HEK293 (cell line): Measurements from ENCODE around the gene HAT1.

ENCODE experiments used
- KLF1 ChIP-seq: fragments of 450-650 bp; formaldehyde crosslinking; IDR thresholded peaks from 2 replicates; pipeline ENCODE4 v1.5.1; 2016; ENCODE audit warnings: missing biosample characterization, missing genetic modification characterization
- SP2 ChIP-seq: fragments of 450-650 bp; formaldehyde crosslinking; IDR thresholded peaks from 2 replicates; pipeline ENCODE4 v1.5.1; 2016; ENCODE audit warnings: missing biosample characterization, missing genetic modification characterization
- TCF7L2 ChIP-seq: IDR thresholded peaks from 2 replicates; pipeline ENCODE4 v1.6.1; 2011; ENCODE audit warnings: low read depth, mild to moderate bottlenecking, inconsistent platforms, low read length, moderate library complexity, borderline replicate concordance
- YY1 ChIP-seq: fragments of 450-650 bp; formaldehyde crosslinking; IDR thresholded peaks from 2 replicates; pipeline ENCODE4 v1.5.1; 2018; ENCODE audit warnings: missing biosample characterization, missing genetic modification characterization
- ZNF184 ChIP-seq: fragments of 450-650 bp; IDR thresholded peaks from 2 replicates; pipeline ENCODE4 v1.5.1; 2018; ENCODE audit warnings: missing biosample characterization, mild to moderate bottlenecking, missing genetic modification characterization
- ZNF274 ChIP-seq, 2 experiments: fragments of 200-500 bp in 1 of 2; fragments of 450-650 bp in 1 of 2; sonication (Bioruptor generic) in 1 of 2; formaldehyde crosslinking in 1 of 2; IDR thresholded peaks; 2 replicates each; pipeline versions ENCODE4 v1.5.1 to v1.6.1; 2014 to 2016; ENCODE audit warnings: borderline replicate concordance in 1 of 2, inconsistent platforms in 1 of 2, low read length in 1 of 2, missing biosample characterization in 1 of 2, missing genetic modification characterization in 1 of 2
- ZNF350 ChIP-seq: fragments of 450-650 bp; formaldehyde crosslinking; IDR thresholded peaks from 2 replicates; pipeline ENCODE4 v1.5.0; 2017; ENCODE audit warnings: missing biosample characterization, mild to moderate bottlenecking, missing genetic modification characterization
- ZNF473 ChIP-seq: fragments of 450-650 bp; formaldehyde crosslinking; IDR thresholded peaks from 2 replicates; pipeline ENCODE4 v1.5.1; 2017; ENCODE audit warnings: missing biosample characterization, missing genetic modification characterization
- ZNF571 ChIP-seq: fragments of 450-650 bp; formaldehyde crosslinking; IDR thresholded peaks from 2 replicates; pipeline ENCODE4 v1.5.0; 2017; ENCODE audit warnings: missing biosample characterization, missing genetic modification characterization
- ZNF76 ChIP-seq: fragments of 450-650 bp; formaldehyde crosslinking; IDR thresholded peaks from 2 replicates; pipeline ENCODE4; 2016; ENCODE audit warnings: low read depth, missing biosample characterization, missing genetic modification characterization, borderline replicate concordance
- TF ChIP-seq, protein P1 (sequence below): fragments of 450-650 bp; formaldehyde crosslinking; IDR thresholded peaks from 2 replicates; pipeline ENCODE4 v1.5.1; 2016; ENCODE audit warnings: missing biosample characterization, missing genetic modification characterization
- TF ChIP-seq, protein P2 (sequence below): IDR thresholded peaks from 2 replicates; pipeline ENCODE4 v1.6.1; 2011; ENCODE audit warnings: mild to moderate bottlenecking, low read depth, low read length, borderline replicate concordance
- TF ChIP-seq, protein P3 (sequence below): fragments of 450-650 bp; formaldehyde crosslinking; IDR thresholded peaks from 2 replicates; pipeline ENCODE4 v1.5.1; 2016; ENCODE audit warnings: missing biosample characterization, missing genetic modification characterization

DNA sequence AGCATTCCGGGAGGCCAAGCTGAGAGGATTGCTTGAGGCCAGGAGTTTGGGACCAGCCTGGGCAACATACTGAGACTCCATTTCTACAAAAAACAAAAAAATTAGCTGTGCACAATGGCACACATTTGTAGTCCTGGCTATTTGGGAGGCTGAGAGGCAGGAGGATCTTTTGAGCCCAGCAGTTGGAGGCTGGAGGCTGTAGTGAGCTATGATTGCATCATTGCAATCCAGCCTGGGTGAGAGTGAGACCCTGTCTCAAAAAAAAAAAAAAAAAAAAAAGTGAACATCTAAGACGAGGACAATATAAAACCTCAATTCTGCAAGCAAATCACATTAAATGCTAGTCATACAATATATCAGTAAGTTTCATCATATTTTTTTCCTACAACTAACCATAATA, 2.8 kb upstream of the HAT1 start:
- TF ChIP-seq ZNF274 (IDR thresholded peaks at IDR 0.05; ENCODE audit: low read length) (no peak), ZNF274 (tag by site-specific recombination; IDR thresholded peaks at IDR 0.05; ENCODE audit: borderline replicate concordance) (no peak), ZNF473 (no peak), ZNF571 (no peak), ZNF184 (no peak), TCF7L2 (no peak), ZNF350 (no peak), YY1 (tag by site-specific recombination) (no peak), SP2 (tag by site-specific recombination) (no peak), KLF1 (tag by site-specific recombination) (no peak), ZNF76 (tag by site-specific recombination) (no peak)
- TF ChIP-seq, protein P1, sequence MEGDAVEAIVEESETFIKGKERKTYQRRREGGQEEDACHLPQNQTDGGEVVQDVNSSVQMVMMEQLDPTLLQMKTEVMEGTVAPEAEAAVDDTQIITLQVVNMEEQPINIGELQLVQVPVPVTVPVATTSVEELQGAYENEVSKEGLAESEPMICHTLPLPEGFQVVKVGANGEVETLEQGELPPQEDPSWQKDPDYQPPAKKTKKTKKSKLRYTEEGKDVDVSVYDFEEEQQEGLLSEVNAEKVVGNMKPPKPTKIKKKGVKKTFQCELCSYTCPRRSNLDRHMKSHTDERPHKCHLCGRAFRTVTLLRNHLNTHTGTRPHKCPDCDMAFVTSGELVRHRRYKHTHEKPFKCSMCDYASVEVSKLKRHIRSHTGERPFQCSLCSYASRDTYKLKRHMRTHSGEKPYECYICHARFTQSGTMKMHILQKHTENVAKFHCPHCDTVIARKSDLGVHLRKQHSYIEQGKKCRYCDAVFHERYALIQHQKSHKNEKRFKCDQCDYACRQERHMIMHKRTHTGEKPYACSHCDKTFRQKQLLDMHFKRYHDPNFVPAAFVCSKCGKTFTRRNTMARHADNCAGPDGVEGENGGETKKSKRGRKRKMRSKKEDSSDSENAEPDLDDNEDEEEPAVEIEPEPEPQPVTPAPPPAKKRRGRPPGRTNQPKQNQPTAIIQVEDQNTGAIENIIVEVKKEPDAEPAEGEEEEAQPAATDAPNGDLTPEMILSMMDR (tag by site-specific recombination): no peak
- TF ChIP-seq, protein P2, sequence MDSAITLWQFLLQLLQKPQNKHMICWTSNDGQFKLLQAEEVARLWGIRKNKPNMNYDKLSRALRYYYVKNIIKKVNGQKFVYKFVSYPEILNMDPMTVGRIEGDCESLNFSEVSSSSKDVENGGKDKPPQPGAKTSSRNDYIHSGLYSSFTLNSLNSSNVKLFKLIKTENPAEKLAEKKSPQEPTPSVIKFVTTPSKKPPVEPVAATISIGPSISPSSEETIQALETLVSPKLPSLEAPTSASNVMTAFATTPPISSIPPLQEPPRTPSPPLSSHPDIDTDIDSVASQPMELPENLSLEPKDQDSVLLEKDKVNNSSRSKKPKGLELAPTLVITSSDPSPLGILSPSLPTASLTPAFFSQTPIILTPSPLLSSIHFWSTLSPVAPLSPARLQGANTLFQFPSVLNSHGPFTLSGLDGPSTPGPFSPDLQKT: no peak
- TF ChIP-seq, protein P3, sequence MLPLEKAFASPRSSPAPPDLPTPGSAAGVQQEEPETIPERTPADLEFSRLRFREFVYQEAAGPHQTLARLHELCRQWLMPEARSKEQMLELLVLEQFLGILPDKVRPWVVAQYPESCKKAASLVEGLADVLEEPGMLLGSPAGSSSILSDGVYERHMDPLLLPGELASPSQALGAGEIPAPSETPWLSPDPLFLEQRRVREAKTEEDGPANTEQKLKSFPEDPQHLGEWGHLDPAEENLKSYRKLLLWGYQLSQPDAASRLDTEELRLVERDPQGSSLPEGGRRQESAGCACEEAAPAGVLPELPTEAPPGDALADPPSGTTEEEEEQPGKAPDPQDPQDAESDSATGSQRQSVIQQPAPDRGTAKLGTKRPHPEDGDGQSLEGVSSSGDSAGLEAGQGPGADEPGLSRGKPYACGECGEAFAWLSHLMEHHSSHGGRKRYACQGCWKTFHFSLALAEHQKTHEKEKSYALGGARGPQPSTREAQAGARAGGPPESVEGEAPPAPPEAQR (tag by site-specific recombination): no peak
